Endothelial cell of umbilical vein (primary cell): ENCODE data around the gene CPA1. TPM values are rescaled to one million over a fixed set of nuclear protein-coding genes. Genes with fewer than 3 reads are reported as not detected.

ENCODE experiments used
- BruUV-seq: library from RNA; stranded (reverse); fragments of 400-500 nt; replicated peaks from 2 replicates; lab custom pipeline; 2021; lab: Mats Ljungman, UMichigan
- CTCF ChIA-PET: fragments of 300-600, 350-600 bp; sonication (Branson Sonifier 250); formaldehyde crosslinking; loops from one replicate; lab custom pipeline; 2021; ENCODE audit warnings: antibody characterized with exemption, inconsistent platforms; lab: Charles Lee
- POLR2A ChIA-PET: fragments of 300-600, 350-600 bp; sonication (Branson Sonifier 250); formaldehyde crosslinking; loops from one replicate; lab custom pipeline; 2021; ENCODE audit warnings: antibody characterized with exemption, inconsistent platforms; lab: Charles Lee
- DNase-seq: peaks from one replicate; pipeline ENCODE4 v3.0.0-alpha.2; 2011; ENCODE audit warnings: low read depth, low spot score
- FAIRE-seq: peaks from 2 replicates; lab custom pipeline; 2011; peaks lifted over from hg19 to GRCh38; lab: Jason Lieb, UNC
- H2AFZ ChIP-seq: 2 replicates; pipeline ENCODE4 v1.6.0; 2012; ENCODE audit warnings: low read depth, low read length, control low read depth, inconsistent platforms
- H3K27ac ChIP-seq: 2 replicates; pipeline ENCODE4 v1.5.1; 2011; ENCODE audit warnings: low read depth, mild to moderate bottlenecking, control low read depth, low read length, moderate library complexity; ENCODE audit not compliant: insufficient read depth
- H3K27me3 ChIP-seq, 2 experiments: 2 replicates each; pipeline versions ENCODE4 v1.6.0 to v1.6.1; 2011; ENCODE audit warnings: low read length in 2 of 2, mixed read lengths in 1 of 2; ENCODE audit not compliant: control insufficient read depth in 2 of 2, insufficient read depth in 2 of 2
- H3K36me3 ChIP-seq, 2 experiments: 2 replicates in 1 of 2; 3 replicates in 1 of 2; pipeline ENCODE4 v1.5.1; 2011; ENCODE audit warnings: low read length in 2 of 2, mild to moderate bottlenecking in 1 of 2, moderate library complexity in 1 of 2; ENCODE audit not compliant: control insufficient read depth in 2 of 2, insufficient read depth in 2 of 2; ENCODE audit errors: extremely low read depth in 1 of 2
- H3K4me1 ChIP-seq: 3 replicates; pipeline ENCODE4 v1.5.1; 2011; ENCODE audit warnings: mild to moderate bottlenecking, low read length; ENCODE audit not compliant: control insufficient read depth, insufficient read depth; ENCODE audit errors: extremely low read depth
- H3K4me2 ChIP-seq: 2 replicates; pipeline ENCODE4 v1.6.1; 2011; ENCODE audit warnings: low read length, control low read depth, mixed read lengths; ENCODE audit not compliant: insufficient read depth
- H3K4me3 ChIP-seq, 3 experiments: fragments of 200-600 bp in 1 of 3; sonication (generic), shearing (Covaris generic) in 1 of 3; replicated peaks in 1 of 3; 2 replicates each; pipeline ENCODE4 v1.5.1; 2011 to 2016; ENCODE audit warnings: control low read depth in 3 of 3, low read length in 3 of 3, mild to moderate bottlenecking in 2 of 3, inconsistent platforms in 1 of 3, low read depth in 1 of 3, moderate library complexity in 1 of 3; ENCODE audit not compliant: insufficient read depth in 1 of 3
- H3K79me2 ChIP-seq: 2 replicates; pipeline ENCODE4 v1.6.0; 2012; ENCODE audit warnings: low read length, inconsistent platforms; ENCODE audit not compliant: control insufficient read depth, insufficient read depth
- H3K9ac ChIP-seq: replicated peaks from 2 replicates; pipeline ENCODE3; 2011; ENCODE audit warnings: low read length, control low read depth; ENCODE audit not compliant: insufficient read depth; ENCODE audit errors: extremely low read depth
- H3K9me1 ChIP-seq: replicated peaks from 3 replicates; pipeline ENCODE4 v1.6.0; 2011; ENCODE audit warnings: mild to moderate bottlenecking, low read length; ENCODE audit not compliant: control insufficient read depth, insufficient read depth; ENCODE audit errors: extremely low read depth
- H3K9me3 ChIP-seq: replicated peaks from 2 replicates; pipeline ENCODE4 v1.5.1; 2012; ENCODE audit warnings: low read length, inconsistent platforms; ENCODE audit not compliant: control insufficient read depth, insufficient read depth
- H4K20me1 ChIP-seq: replicated peaks from 2 replicates; pipeline ENCODE3; 2011; ENCODE audit warnings: mild to moderate bottlenecking, low read length; ENCODE audit not compliant: control insufficient read depth, insufficient read depth; ENCODE audit errors: extremely low read depth
- EZH2 ChIP-seq: IDR thresholded peaks from 2 replicates; pipeline ENCODE4 v1.6.1; 2012; ENCODE audit warnings: borderline replicate concordance, low read depth, mild to moderate bottlenecking, moderate library complexity, low read length, inconsistent platforms; ENCODE audit not compliant: severe bottlenecking
- FOS ChIP-seq: IDR thresholded peaks from 2 replicates; pipeline ENCODE4 v1.6.1; 2011; ENCODE audit warnings: mild to moderate bottlenecking, low read length, moderate library complexity, borderline replicate concordance; ENCODE audit not compliant: insufficient read depth
- GATA2 ChIP-seq: IDR thresholded peaks from 2 replicates; pipeline ENCODE4 v1.7.0; 2011; ENCODE audit warnings: low read depth, mild to moderate bottlenecking, moderate library complexity, mixed read lengths, low read length; ENCODE audit not compliant: insufficient read length, insufficient read depth
- JUN ChIP-seq: IDR thresholded peaks from 2 replicates; pipeline ENCODE4 v1.6.1; 2011; ENCODE audit warnings: borderline replicate concordance, low read depth; ENCODE audit not compliant: insufficient read length, insufficient read depth
- MYC ChIP-seq: IDR thresholded peaks from one replicate; pipeline ENCODE4 v1.6.1; 2011; ENCODE audit warnings: mild to moderate bottlenecking, low read depth, low read length
- POLR2A ChIP-seq: IDR thresholded peaks from 2 replicates; pipeline ENCODE4 v1.6.1; 2012; ENCODE audit warnings: low read depth, mild to moderate bottlenecking, control low read depth, low read length
- POLR2AphosphoS5 ChIP-seq: IDR thresholded peaks from 2 replicates; pipeline ENCODE4 v1.6.1; 2012; ENCODE audit warnings: low read depth, mild to moderate bottlenecking, control low read depth, low read length, moderate library complexity; ENCODE audit not compliant: insufficient read depth
- dilution Hi-C: fragments of 300-500 bp; cut with MboI; formaldehyde crosslinking; loops from one replicate; pipeline ENCODE4 v1.15.0; 2019; ENCODE audit warnings: low sequenced_read_pairs; ENCODE audit not compliant: extremely low pct_ligation_motif_present
- intact Hi-C: fragments of 100-400 bp; cut with micrococcal nuclease; formaldehyde crosslinking; loops from one replicate; pipeline ENCODE4 v1.10.0; 2022
- polyA plus RNA-seq, 4 experiments: library from polyadenylated mRNA; depleted of rRNA in 3 of 4; stranded (reverse) in 3 of 4; unstranded in 1 of 4; fragments of >200 nt; gene quantifications; 2 replicates each; pipeline versions ENCODE4 v1.2.1 to v1.2.3, GENCODE V29; 2011 to 2012; ENCODE audit warnings: missing spikeins in 1 of 4
- total RNA-seq: library from RNA; stranded (reverse); gene quantifications from 2 replicates; pipeline ENCODE4 v1.2.3, GENCODE V29; 2021
- TF ChIP-seq, protein P1 (sequence below): IDR thresholded peaks from 2 replicates; pipeline ENCODE4 v1.6.1; 2011; ENCODE audit not compliant: insufficient read depth, insufficient read length
- TF ChIP-seq, protein P2 (sequence below), 2 donors: IDR thresholded peaks; 1 replicate in 1 of 2; 2 replicates in 1 of 2; pipeline ENCODE4 v1.5.1; 2011; ENCODE audit warnings: low read length in 2 of 2, mild to moderate bottlenecking in 2 of 2, moderate library complexity in 2 of 2, control low read depth in 1 of 2, inconsistent platforms in 1 of 2, low read depth in 1 of 2; ENCODE audit not compliant: insufficient read depth in 1 of 2; ENCODE audit errors: extremely low read depth in 1 of 2

The CPA1 gene
- total and polyA plus RNA-seq, 2 donors (not counting 3 experiments of a cell fraction or from before 2014, with no cell fraction given): not detected

DNA sequence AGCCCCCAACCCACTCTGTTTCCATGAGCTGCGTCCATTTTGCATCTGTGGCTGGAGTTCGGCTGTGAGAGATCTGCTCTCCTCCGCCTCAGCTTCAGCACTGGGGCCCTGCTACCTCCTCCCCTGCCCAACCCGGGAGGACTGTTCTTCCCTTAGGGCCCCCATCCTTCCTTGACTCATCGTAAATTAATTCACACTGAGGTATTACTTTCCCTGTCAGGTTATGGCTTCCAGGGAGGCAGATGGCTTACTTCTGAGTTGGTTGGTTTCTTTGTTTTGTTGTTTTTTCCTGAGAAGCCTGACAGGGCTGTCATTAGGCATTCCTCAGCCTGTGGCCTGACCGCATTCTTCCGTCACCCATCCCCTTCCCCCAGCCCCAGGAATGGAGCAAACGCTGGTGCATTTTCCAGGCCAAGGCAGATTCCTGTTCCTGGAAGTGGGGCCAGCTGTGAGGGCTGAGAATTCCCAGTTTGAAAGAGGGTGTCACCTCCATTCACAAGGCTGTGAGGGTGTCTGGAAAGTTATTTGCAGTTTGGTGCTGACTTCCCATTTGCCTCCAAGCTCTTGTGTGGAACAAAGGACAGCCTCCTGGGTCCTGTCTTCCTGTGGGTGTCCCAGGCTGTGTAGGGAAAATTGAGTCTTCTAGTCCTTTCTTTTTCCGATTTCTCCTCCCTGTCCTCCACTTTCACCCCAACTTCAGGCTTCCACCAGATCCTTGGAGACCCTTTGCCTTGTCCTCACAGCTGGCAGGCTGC, 24.0 kb upstream of the CPA1 start:
- Histone ChIP-seq H3K9me1 (no peaks in the 10 kb centered on the region), H2AFZ (no peak overlapping the region), H3K4me3 (no peak overlapping the region), H3K79me2 (no peaks in the 10 kb centered on the region), H3K9ac (no peak overlapping the region), H4K20me1 (no peaks in the 10 kb centered on the region), H3K4me1 (peaks cover 4% of the 10 kb centered on the region), H3K27ac (no peak overlapping the region), H3K4me2 (no peak overlapping the region), H3K27me3 (no peaks in the 10 kb centered on the region), H3K36me3 (no peaks in the 10 kb centered on the region), H3K9me3 (no peaks in the 10 kb centered on the region)
- no TSS peak for BruUV-seq
- no peak for DNase-seq
- POLR2A ChIA-PET: interaction anchor here (0.9 kb wide), 1 partner anchor 611 kb away, joined by 3 read pairs; no protein-coding TSS in a partner anchor
- peak; percentile 8 for FAIRE-seq
- no peak for TF ChIP-seq FOS
- TF ChIP-seq GATA2: no peak
- TF ChIP-seq, protein P1, sequence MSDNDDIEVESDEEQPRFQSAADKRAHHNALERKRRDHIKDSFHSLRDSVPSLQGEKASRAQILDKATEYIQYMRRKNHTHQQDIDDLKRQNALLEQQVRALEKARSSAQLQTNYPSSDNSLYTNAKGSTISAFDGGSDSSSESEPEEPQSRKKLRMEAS: no peak
- TF ChIP-seq, protein P2, sequence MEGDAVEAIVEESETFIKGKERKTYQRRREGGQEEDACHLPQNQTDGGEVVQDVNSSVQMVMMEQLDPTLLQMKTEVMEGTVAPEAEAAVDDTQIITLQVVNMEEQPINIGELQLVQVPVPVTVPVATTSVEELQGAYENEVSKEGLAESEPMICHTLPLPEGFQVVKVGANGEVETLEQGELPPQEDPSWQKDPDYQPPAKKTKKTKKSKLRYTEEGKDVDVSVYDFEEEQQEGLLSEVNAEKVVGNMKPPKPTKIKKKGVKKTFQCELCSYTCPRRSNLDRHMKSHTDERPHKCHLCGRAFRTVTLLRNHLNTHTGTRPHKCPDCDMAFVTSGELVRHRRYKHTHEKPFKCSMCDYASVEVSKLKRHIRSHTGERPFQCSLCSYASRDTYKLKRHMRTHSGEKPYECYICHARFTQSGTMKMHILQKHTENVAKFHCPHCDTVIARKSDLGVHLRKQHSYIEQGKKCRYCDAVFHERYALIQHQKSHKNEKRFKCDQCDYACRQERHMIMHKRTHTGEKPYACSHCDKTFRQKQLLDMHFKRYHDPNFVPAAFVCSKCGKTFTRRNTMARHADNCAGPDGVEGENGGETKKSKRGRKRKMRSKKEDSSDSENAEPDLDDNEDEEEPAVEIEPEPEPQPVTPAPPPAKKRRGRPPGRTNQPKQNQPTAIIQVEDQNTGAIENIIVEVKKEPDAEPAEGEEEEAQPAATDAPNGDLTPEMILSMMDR (IDR thresholded peaks at IDR 0.05; ENCODE audit: extremely low read depth in 1 of 2, insufficient read depth in 1 of 2, low read depth in 1 of 2, low read length in 2 of 2): no peak
- TF ChIP-seq JUN: no peak
- TF ChIP-seq MYC: no peak
- TF ChIP-seq POLR2A: no peak
- no peak for TF ChIP-seq POLR2AphosphoS5
- TF ChIP-seq EZH2: no peak
- intact Hi-C loops (no loop called here), dilution Hi-C loops (no loop called here)
- CTCF ChIA-PET: no interaction called here
